ENCODE data around the gene MICOS13. TPM values are rescaled to one million over a fixed set of nuclear protein-coding genes. Genes with fewer than 3 reads are reported as not detected.
A peak's percentile ranks its signal among the peaks of the same experiment; 100 is the strongest.

The MICOS13 gene
- total and polyA plus RNA-seq, 2 experiments from 2014 or later, result 15.5 to 54.6 TPM

DNA sequence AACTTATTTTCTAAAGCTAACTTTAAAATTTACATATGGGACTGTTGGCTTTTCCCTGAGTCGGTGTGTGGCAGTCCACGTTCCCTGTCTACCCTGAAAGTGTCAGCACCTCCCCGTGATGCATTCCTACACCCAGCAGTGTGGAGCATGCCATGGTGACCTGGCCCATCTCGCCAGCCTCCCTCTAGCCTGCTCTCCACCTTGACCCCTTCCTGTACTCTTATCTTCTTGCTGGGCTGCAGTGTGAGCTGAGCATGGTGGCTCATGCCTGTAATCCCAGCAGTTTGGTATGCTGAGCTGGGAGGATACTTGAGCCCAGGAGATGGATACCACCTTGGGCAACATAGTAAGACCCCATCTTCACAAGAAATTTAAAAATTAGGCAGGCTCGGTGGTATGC lies 25.4 kb downstream of the MICOS13 start:
- Histone ChIP-seq H3K27me3 (ENCODE audit: insufficient read depth) (no peaks in the 10 kb centered on the region), H3K27ac (ENCODE audit: low read depth) (no peak overlapping the region), H3F3A (replicated peaks; ENCODE audit: low read depth) (peaks cover 17% of the 10 kb centered on the region; the same call in 1 of the 2 replicates), H4K20me1 (replicated peaks; ENCODE audit: insufficient read depth) (peaks cover 20% of the 10 kb centered on the region), H3K79me2 (replicated peaks; ENCODE audit: insufficient read depth) (peaks cover 7% of the 10 kb centered on the region; the same call in 1 of the 2 replicates), H3K4me3 (no peak overlapping the region), H3K9me2 (ENCODE audit: insufficient read depth) (no peaks in the 10 kb centered on the region), H3K36me3 (ENCODE audit: insufficient read depth) (peaks cover 50% of the 10 kb centered on the region), H3K4me1 (ENCODE audit: insufficient read depth) (no peaks in the 10 kb centered on the region), H2AFZ (no peak overlapping the region), H3K4me2 (no peak overlapping the region)
- Mint-ChIP-seq H3K36me3 (ENCODE audit: low read depth) (peaks cover 91% of the 10 kb centered on the region), H3K27me3 (ENCODE audit: insufficient read depth, low read depth, poor library complexity) (peaks cover 5% of the 10 kb centered on the region), H3K4me3 (no peak overlapping the region), H3K4me1 (no peaks in the 10 kb centered on the region), H3K9me3 (no peaks in the 10 kb centered on the region), H3K27ac (no peak overlapping the region)
- TF ChIP-seq CREB1 (CRISPR knock-in tag; IDR thresholded peaks at IDR 0.05; ENCODE audit: low read depth), result no peak
- TF ChIP-seq, protein P1, sequence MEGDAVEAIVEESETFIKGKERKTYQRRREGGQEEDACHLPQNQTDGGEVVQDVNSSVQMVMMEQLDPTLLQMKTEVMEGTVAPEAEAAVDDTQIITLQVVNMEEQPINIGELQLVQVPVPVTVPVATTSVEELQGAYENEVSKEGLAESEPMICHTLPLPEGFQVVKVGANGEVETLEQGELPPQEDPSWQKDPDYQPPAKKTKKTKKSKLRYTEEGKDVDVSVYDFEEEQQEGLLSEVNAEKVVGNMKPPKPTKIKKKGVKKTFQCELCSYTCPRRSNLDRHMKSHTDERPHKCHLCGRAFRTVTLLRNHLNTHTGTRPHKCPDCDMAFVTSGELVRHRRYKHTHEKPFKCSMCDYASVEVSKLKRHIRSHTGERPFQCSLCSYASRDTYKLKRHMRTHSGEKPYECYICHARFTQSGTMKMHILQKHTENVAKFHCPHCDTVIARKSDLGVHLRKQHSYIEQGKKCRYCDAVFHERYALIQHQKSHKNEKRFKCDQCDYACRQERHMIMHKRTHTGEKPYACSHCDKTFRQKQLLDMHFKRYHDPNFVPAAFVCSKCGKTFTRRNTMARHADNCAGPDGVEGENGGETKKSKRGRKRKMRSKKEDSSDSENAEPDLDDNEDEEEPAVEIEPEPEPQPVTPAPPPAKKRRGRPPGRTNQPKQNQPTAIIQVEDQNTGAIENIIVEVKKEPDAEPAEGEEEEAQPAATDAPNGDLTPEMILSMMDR (conservative IDR thresholded peaks at IDR 0.05; ENCODE audit: low read depth in 2 of 2), result no peak
- TF ChIP-seq EZH2 (IDR thresholded peaks at IDR 0.05; ENCODE audit: low read depth, unreplicated experiment), result no peak
- ATAC-seq, result no peak
- no peak for DNase-seq (ENCODE audit: low spot score)

DNA sequence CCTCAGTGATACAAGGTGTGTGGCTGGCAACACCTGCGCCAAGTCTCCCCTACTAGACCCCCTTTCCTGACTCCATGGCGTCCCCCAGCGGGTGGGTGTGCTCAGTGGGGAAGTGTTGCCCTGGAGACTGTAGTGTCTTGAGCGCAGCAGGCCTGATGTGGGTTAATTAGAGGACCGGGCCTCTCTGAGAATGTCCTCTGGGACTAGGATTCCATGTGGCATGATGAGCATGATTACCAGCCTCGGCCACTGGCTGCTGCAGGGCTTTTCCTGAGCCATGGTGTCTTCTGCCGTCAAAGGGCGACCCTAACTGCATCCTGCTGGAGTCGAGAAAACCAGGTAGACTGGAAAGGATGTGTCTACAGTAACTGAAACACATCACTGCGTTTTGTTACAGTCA lies 28.1 kb downstream of the MICOS13 start:
- Histone ChIP-seq H3K4me2 (no peak overlapping the region), H3K36me3 (ENCODE audit: insufficient read depth) (peaks cover 49% of the 10 kb centered on the region), H3K4me3 (no peak overlapping the region), H4K20me1 (replicated peaks; ENCODE audit: insufficient read depth) (peaks cover 27% of the 10 kb centered on the region), H3K79me2 (replicated peaks; ENCODE audit: insufficient read depth) (peaks cover 14% of the 10 kb centered on the region; the same call in 1 of the 2 replicates), H3K4me1 (ENCODE audit: insufficient read depth) (no peaks in the 10 kb centered on the region), H3K27ac (ENCODE audit: low read depth) (no peak overlapping the region), H2AFZ (no peak overlapping the region), H3F3A (replicated peaks; ENCODE audit: low read depth) (peaks cover 13% of the 10 kb centered on the region; the same call in 1 of the 2 replicates), H3K9me2 (ENCODE audit: insufficient read depth) (no peaks in the 10 kb centered on the region), H3K27me3 (ENCODE audit: insufficient read depth) (no peaks in the 10 kb centered on the region)
- Mint-ChIP-seq H3K4me1 (no peaks in the 10 kb centered on the region), H3K9me3 (no peaks in the 10 kb centered on the region), H3K36me3 (ENCODE audit: low read depth) (peaks cover 85% of the 10 kb centered on the region), H3K27me3 (ENCODE audit: insufficient read depth, low read depth, poor library complexity) (peaks cover 2% of the 10 kb centered on the region), H3K4me3 (no peak overlapping the region), H3K27ac (no peak overlapping the region)
- TF ChIP-seq CREB1 (CRISPR knock-in tag; IDR thresholded peaks at IDR 0.05; ENCODE audit: low read depth), result no peak
- TF ChIP-seq, protein P1 (conservative IDR thresholded peaks at IDR 0.05; ENCODE audit: low read depth in 2 of 2), result peak in 1 of 2 experiments; percentile 23; a peak in 2 of 4 replicates
- TF ChIP-seq, protein P2, sequence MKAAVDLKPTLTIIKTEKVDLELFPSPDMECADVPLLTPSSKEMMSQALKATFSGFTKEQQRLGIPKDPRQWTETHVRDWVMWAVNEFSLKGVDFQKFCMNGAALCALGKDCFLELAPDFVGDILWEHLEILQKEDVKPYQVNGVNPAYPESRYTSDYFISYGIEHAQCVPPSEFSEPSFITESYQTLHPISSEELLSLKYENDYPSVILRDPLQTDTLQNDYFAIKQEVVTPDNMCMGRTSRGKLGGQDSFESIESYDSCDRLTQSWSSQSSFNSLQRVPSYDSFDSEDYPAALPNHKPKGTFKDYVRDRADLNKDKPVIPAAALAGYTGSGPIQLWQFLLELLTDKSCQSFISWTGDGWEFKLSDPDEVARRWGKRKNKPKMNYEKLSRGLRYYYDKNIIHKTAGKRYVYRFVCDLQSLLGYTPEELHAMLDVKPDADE (IDR thresholded peaks at IDR 0.05), result no peak
- no peak for ATAC-seq
- no peak for DNase-seq (ENCODE audit: low spot score)

All from GM23338 (cell line).